Tibial artery (tissue), 4 donors: Measurements from ENCODE around the gene GJA4.

Experiments used
- DNase-seq, 2 donors: peaks; one replicate each; pipeline ENCODE4 v3.0.0-alpha.2; 2019
- H3K27ac ChIP-seq, 2 donors: fragments of 200-600 bp; sonication (generic) in 1 of 2; 1 replicate in 1 of 2; 2 replicates in 1 of 2; pipeline ENCODE4 v1.5.1; 2018 to 2019; ENCODE audit warnings: mild to moderate bottlenecking in 1 of 2
- H3K27me3 ChIP-seq, 2 donors: fragments of 200-600 bp; sonication (generic) in 1 of 2; one replicate each; pipeline versions ENCODE4 v1.5.1 to v1.6.0; 2016 to 2019
- H3K36me3 ChIP-seq, 3 donors: fragments of 200-600 bp; sonication (generic) in 2 of 3; one replicate each; pipeline ENCODE4 v1.5.1; 2016 to 2019; ENCODE audit warnings: mild to moderate bottlenecking in 2 of 3
- H3K4me1 ChIP-seq, 4 donors: fragments of 200-600 bp; sonication (generic) in 2 of 4; 1 replicate in 3 of 4; 2 replicates in 1 of 4; pipeline ENCODE4 v1.5.1; 2016 to 2019
- H3K4me3 ChIP-seq, 2 donors: fragments of 200-600 bp; sonication (generic) in 1 of 2; 1 replicate in 1 of 2; 2 replicates in 1 of 2; pipeline ENCODE4 v1.5.1; 2018 to 2019; ENCODE audit warnings: mild to moderate bottlenecking in 2 of 2
- H3K9me3 ChIP-seq, 3 donors: fragments of 200-600 bp; sonication (generic) in 1 of 3; one replicate each; pipeline ENCODE4 v1.5.1; 2016 to 2019
- intact Hi-C: fragments of 100-400 bp; cut with DNase I; formaldehyde crosslinking; loops from one replicate; pipeline ENCODE4 v1.15.0; 2023; ENCODE audit warnings: low total_unique reads
- TF ChIP-seq, protein P1 (sequence below), 2 experiments: fragments of 200-600 bp in 1 of 2; fragments of 450-650 bp in 1 of 2; IDR thresholded peaks; one replicate each; pipeline ENCODE4 v1.5.1; 2017 to 2019; ENCODE audit warnings: antibody characterized with exemption in 2 of 2, mild to moderate bottlenecking in 1 of 2, moderate library complexity in 1 of 2

GJA4 gene

DNA sequence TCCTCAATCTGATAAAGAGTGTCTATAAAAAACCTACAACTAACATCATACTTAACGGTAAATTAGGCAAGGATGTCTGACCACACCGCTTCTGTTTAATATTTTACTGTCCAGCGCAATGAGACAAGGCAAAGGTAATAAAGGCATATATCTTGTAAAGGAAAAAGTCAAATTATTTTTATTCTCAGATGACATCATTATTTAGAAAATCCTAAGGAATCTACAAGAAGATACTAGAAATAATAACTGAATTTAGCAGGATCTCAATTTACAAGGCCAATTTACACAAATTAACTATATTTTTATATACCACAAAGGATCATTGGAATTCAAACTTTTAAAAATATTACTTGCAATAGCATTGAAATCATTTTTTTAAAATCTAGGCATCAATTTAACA lies 29.4 kb downstream of the GJA4 start:
- peak overlapping the region; percentile 19 to 25 for H3K27ac ChIP-seq

DNA sequence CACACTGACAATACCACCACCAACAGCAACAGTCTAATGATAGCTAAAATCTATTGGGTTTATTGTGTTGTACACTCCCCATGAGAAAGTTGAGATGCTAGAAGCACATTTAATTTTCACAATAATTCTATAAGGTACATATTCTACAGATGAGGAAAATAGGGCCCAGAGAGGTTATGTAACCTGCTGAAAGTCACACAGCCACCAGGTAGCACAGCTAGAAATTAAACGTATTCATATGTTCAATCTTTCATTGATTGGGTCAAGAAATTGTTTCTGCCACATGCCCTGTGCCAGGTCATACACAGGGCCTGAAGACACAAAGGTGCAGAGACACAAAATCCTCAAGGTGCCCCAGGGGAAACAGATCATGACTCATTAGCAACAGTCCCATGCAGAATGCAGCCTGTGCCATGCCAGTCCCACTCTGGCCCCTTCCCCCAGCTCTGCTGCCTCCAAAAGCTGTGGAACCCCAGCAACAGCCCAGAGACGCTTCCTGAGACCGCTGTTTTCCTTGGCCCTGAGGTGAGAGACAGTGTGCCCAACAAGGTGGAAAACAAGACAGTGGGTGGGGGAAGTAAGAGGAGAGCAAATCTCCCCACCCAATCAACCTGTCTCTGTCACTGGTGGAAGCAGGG lies 32.1 kb downstream of the GJA4 start:
- intact Hi-C loops = no loop called here
- no peak for DNase-seq
- no peaks in the 10 kb centered on the region for H3K27me3 ChIP-seq
- H3K36me3 ChIP-seq = no peaks in the 10 kb centered on the region
- TF ChIP-seq, protein P1, sequence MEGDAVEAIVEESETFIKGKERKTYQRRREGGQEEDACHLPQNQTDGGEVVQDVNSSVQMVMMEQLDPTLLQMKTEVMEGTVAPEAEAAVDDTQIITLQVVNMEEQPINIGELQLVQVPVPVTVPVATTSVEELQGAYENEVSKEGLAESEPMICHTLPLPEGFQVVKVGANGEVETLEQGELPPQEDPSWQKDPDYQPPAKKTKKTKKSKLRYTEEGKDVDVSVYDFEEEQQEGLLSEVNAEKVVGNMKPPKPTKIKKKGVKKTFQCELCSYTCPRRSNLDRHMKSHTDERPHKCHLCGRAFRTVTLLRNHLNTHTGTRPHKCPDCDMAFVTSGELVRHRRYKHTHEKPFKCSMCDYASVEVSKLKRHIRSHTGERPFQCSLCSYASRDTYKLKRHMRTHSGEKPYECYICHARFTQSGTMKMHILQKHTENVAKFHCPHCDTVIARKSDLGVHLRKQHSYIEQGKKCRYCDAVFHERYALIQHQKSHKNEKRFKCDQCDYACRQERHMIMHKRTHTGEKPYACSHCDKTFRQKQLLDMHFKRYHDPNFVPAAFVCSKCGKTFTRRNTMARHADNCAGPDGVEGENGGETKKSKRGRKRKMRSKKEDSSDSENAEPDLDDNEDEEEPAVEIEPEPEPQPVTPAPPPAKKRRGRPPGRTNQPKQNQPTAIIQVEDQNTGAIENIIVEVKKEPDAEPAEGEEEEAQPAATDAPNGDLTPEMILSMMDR (IDR thresholded peaks at IDR 0.05) = no peak
- no peak overlapping the region for H3K4me3 ChIP-seq
- peak overlapping the region; percentile 78 to 83 for H3K27ac ChIP-seq
- peaks cover 0 to 57% (median 49%) of the 10 kb centered on the region in 4 donors for H3K4me1 ChIP-seq
- H3K9me3 ChIP-seq = no peaks in the 10 kb centered on the region

More for the DNA sequence above, 29.4 kb downstream of the GJA4 start:
- intact Hi-C loops = no loop called here
- Histone ChIP-seq H3K27me3 (no peaks in the 10 kb centered on the region), H3K4me1 (peaks cover 0 to 42% (median 27%) of the 10 kb centered on the region in 4 donors), H3K9me3 (no peaks in the 10 kb centered on the region), H3K36me3 (no peaks in the 10 kb centered on the region), H3K4me3 (no peak overlapping the region)
- TF ChIP-seq, protein P1 (IDR thresholded peaks at IDR 0.05) = no peak
- no peak for DNase-seq

DNA sequence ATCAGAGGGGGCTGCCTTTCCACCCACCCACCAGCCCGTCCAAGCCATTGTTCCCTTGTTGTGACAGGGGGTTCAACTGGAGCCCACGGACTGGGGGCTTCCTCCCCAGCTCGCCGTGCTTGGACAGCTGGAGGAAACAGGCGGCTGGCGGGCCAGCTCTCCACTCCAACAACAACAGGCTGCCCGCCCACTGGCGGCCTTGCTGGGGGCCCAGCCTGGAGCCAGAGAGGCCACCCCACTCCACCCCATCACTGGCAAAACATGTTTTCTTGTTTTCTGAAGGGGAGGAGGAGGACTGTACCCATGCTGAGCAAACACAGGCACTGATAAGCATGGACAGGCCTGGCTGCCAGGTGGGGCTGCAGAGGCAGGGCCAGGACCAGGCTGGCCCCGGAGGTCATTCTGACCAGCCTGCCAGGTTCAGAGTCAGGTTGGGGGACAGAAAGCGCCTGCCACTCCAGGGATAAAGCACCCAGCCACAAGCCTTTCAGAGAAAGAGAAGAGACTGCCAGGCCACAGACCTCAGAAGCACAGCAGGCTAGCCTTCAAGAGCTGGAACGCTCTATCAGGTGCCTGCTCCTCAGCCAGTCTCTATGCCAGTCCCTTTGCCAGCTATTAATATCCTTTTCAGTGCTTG lies 32.8 kb downstream of the GJA4 start:
- peak overlapping the region; percentile 78 to 83 for H3K27ac ChIP-seq
- TF ChIP-seq, protein P1 (IDR thresholded peaks at IDR 0.05) = no peak
- H3K4me1 ChIP-seq = peaks cover 0 to 64% (median 54%) of the 10 kb centered on the region in 4 donors
- no peaks in the 10 kb centered on the region for H3K27me3 ChIP-seq
- no peaks in the 10 kb centered on the region for H3K9me3 ChIP-seq
- no peak overlapping the region for H3K4me3 ChIP-seq
- intact Hi-C loops = no loop called here
- H3K36me3 ChIP-seq = no peaks in the 10 kb centered on the region
- DNase-seq = peak; percentile 46 to 72

DNA sequence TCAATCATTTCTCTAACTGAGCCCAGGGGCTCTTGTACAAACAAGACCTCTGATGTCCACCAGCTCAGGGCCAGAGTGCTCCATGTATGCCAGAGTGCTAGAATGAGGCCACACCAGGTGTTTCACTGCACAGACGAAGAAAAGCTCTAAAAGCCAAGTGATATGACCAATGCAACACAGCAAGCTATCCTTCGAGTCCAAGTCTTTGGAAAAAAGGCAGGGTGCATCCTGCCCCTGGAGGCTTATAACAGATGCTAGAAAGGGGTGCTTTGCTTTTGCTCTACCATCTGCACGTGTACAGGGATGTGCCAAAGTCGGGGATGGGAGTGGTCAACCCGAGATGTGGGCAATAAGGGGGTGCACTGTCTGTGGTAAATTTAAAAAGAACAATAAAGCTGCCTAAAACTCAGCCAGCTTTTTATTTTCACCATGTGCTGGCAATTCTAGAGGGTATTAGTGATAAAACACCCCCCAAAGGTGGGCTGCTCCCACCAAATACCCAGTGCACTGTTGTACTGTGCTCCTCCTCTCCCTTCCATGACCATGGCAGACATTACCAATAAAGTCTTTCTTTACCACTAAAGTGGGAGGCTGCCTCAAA lies 34.6 kb downstream of the GJA4 start:
- TF ChIP-seq, protein P1 (IDR thresholded peaks at IDR 0.05) = no peak
- Histone ChIP-seq H3K36me3 (no peaks in the 10 kb centered on the region), H3K27ac (peak overlapping the region; percentile 76 to 83), H3K9me3 (no peaks in the 10 kb centered on the region), H3K4me1 (peaks cover 0 to 81% (median 64%) of the 10 kb centered on the region in 4 donors), H3K4me3 (no peak overlapping the region), H3K27me3 (no peaks in the 10 kb centered on the region)
- intact Hi-C loops = no loop called here
- no peak for DNase-seq

DNA sequence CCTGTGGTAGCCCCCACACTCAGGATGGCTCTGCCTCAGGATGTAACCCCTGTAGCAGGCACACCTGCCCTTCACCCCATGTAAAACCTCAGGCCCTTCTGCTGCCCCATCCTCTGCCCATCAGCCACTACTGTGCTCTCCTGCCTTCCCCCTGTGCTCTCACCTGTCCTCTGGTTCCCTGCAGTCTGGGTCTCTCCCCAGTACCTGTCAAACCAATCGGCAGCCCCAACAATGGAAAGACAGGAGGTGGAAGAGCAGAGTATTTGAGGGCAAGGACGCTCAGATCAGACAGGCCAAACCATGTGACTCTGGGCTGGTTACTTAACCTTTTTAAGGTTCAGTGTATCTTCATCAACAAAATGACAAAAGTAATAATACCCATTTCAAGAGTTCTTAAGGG lies 35.8 kb downstream of the GJA4 start:
- intact Hi-C loops = no loop called here
- Histone ChIP-seq H3K36me3 (no peaks in the 10 kb centered on the region), H3K9me3 (no peaks in the 10 kb centered on the region), H3K4me1 (peaks cover 0 to 93% (median 74%) of the 10 kb centered on the region in 4 donors), H3K27ac (peak overlapping the region; percentile 76 to 83), H3K4me3 (no peak overlapping the region), H3K27me3 (no peaks in the 10 kb centered on the region)
- DNase-seq = no peak
- TF ChIP-seq, protein P1 (IDR thresholded peaks at IDR 0.05) = no peak
